ENCODE measurements around the gene SLC6A16. TPM values are rescaled to one million over a fixed set of nuclear protein-coding genes. Genes with fewer than 3 reads are reported as not detected.
A peak's percentile ranks its signal among the peaks of the same experiment; 100 is the strongest.

Gene SLC6A16
- polyA plus RNA-seq, 4 donors, result 1.8 to 6.5 (median 3.2) TPM

DNA sequence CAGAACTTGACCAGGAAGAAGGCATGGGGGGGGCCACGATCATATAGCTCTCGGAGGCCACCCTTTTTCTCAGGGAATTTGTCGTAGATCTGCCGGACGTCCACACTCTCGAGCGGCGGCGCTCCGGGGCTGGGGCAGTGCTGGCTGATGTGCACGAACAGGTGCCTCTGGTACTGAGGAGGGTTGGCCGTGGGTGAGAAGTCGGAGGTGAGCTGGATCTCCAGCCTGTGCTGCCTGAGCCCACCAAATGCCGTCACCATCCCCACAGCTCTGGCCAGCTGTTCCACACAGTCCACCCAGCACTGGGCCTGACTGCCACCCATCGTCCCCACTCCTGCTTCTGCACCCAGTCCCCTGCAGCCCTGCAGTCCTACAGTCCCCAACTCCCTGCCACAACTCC is 22.2 kb upstream of the SLC6A16 start:
- no peak for DNase-seq (ENCODE audit: low read depth in 4 of 4, low spot score in 2 of 4)

- no peak for DNase-seq (ENCODE audit: low read depth in 4 of 4, low spot score in 2 of 4)
These were observed 19.8 kb upstream of the SLC6A16 start for GRCh38 chr19:49344505-49345423.

GRCh38 chr19:49343123-49343522 is 18.1 kb upstream of the SLC6A16 start:
- no peak for DNase-seq (ENCODE audit: low read depth in 4 of 4, low spot score in 2 of 4)

DNA sequence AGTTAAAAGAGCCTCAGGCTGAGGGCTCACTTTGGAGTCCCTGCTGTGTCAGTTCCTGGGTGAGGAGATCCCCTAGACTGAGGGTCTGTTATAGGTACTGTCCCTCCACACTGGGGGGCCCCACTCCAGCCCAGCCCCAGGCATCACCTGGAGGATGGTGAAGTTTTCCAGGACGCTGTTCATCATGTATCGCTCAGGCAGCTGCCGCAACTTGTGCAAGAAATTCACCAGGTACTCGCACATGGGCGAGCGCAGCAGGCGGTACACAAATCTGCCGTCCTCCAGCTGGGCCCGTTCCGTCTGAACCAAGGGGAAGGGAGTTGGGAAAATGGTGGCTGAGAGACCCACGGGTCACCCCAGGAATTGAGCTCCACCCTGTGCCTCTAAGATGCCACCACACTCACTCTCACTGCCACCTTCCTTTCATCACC is 17.3 kb upstream of the SLC6A16 start:
- no peak for DNase-seq (ENCODE audit: low read depth in 4 of 4, low spot score in 2 of 4)

GRCh38 chr19:49340865-49341718 is 16.1 kb upstream of the SLC6A16 start:
- DNase-seq (ENCODE audit: low read depth in 4 of 4, low spot score in 2 of 4), result no peak

DNA sequence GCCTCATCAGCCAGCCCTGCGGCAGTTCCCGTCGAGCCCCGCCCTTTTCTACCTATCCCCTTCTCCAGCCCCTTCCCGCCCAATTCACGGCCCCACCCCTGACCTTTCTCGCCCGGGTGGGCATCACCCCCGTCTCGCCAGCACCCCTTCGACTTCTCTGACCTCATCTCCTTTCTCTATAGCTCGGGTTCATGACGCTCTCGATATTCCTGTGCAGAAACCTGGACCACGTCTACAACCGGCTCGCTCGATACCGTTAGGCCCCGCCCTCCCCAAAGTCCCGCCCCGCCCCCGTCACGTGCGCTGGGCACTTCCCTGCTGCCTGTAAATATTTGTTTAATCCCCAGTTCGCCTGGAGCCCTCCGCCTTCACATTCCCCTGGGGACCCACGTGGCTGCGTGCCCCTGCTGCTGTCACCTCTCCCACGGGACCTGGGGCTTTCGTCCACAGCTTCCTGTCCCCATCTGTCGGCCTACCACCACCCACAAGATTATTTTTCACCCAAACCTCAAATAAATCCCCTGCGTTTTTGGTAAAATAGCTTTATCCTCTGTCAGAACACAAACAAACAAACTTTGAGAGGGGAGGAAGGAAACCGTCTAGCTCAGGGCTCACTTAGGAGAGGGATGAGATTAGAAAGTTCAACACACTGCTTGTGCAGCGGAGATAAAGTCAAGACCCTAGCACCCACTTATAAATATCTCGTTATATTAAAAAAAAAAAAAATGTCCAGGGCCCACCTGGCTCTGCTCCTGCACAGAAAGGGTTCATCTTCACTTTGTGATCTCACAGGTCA is 15.3 kb upstream of the SLC6A16 start:
- DNase-seq (ENCODE audit: low read depth in 4 of 4, low spot score in 2 of 4), result no peak

GRCh38 chr19:49339301-49340068 is 14.5 kb upstream of the SLC6A16 start:
- DNase-seq (ENCODE audit: low read depth in 4 of 4, low spot score in 2 of 4), result peak; percentile 63 to 89 (median 74)

DNA sequence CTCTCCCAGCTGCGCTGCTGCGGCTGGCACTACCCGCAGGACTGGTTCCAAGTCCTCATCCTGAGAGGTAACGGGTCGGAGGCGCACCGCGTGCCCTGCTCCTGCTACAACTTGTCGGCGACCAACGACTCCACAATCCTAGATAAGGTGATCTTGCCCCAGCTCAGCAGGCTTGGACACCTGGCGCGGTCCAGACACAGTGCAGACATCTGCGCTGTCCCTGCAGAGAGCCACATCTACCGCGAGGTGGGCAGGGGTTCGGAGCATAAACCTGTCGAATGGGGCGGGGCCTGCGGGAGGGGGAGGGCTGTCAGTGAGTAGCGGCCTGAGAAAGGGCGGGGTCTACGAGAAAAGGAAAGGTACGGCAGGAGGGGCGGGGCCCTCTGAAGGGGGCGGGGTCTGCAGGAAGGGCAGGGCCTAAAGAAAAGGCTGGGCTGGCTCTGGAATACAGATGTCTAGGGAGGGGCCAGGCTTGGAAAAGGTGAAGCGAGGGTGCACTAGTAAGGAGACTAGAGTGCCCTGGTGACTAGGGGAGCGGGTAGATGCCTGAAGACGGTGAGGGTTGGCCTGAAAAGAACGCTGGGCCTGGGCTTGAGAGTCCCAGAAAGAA is 13.8 kb upstream of the SLC6A16 start:
- peak in 3 of 4 donors; percentile 53 to 67 (median 62) for DNase-seq (ENCODE audit: low read depth in 4 of 4, low spot score in 2 of 4)

- DNase-seq (ENCODE audit: low read depth in 4 of 4, low spot score in 2 of 4), result no peak
These were observed 13.2 kb upstream of the SLC6A16 start for GRCh38 chr19:49338023-49338677.

DNA sequence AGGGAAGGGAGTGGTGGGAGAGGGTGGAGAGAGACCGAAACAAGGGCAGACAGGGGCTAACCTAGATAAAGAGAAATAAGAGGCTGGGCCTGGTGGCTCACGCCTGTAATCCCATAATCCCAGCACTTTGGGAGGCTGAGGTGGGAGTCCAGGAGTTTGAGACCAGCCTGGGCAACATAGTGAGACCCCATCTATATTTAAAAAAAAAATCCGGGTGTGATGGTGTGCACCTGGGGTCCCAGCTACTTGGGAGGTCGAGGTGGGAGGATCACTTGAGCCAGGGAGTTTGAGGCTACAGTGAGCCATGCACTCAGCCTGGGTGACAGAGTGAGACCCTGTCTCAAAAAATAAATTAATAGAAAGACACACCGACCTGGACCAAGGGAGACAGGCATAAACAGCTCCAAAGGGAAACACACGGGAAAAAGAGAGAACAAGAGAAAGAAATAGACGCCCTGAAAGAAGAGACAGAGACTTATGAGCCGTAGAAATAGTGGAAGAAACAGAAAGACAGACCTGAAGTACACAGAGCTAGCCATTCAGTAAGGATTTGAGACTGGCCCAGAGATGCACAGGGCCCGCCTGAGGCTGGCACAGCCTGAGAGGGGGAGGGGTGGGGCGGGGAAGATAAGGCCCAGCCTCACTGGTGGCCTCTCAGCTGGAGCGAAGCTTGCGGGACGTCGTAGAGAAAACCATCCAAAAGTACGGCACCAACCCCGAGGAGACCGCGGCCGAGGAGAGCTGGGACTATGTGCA is 12.5 kb upstream of the SLC6A16 start:
- no peak for DNase-seq (ENCODE audit: low read depth in 4 of 4, low spot score in 2 of 4)

- DNase-seq (ENCODE audit: low read depth in 4 of 4, low spot score in 2 of 4), result no peak
These were observed 11.7 kb upstream of the SLC6A16 start for GRCh38 chr19:49336482-49337266.

- DNase-seq (ENCODE audit: low read depth in 4 of 4, low spot score in 2 of 4), result no peak
These were observed 10.9 kb upstream of the SLC6A16 start for GRCh38 chr19:49335784-49336481.

DNA sequence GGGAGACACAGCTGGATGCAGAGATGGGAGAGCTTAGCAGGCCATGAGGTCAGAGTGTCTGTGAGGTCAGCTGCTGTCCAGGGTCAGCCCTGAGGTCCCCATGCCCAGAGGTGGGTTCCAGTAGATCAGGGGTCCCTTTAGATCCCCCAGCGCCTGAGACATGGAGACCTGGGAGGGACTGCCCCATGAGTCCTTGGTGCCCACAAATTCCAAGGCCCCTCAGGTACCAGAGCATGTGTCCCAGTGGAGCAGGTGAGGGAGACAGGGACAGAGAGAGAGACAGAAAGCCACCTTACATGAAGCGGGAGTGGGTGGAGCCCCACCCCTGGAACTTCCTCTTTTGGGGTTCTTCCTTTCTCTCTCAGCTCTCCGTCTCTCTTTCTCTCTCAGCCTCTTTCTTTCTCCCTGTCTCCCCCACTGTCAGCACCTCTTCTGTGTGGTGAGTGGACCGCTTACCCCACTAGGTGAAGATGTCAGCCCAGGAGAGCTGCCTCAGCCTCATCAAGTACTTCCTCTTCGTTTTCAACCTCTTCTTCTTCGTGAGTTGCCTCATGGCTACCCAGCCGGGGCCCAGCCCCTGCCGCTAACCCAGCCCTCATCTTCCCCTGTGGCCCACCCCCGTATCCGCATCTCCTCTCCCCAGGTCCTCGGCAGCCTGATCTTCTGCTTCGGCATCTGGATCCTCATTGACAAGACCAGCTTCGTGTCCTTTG is 10.2 kb upstream of the SLC6A16 start, which contains the start of gene CD37:
Gene CD37 (plus strand): TSS at position 336 of the 713 bp plus-strand sequence. CDS start 135 bp downstream, at position 471.
- no peak for DNase-seq (ENCODE audit: low read depth in 4 of 4, low spot score in 2 of 4)

DNA sequence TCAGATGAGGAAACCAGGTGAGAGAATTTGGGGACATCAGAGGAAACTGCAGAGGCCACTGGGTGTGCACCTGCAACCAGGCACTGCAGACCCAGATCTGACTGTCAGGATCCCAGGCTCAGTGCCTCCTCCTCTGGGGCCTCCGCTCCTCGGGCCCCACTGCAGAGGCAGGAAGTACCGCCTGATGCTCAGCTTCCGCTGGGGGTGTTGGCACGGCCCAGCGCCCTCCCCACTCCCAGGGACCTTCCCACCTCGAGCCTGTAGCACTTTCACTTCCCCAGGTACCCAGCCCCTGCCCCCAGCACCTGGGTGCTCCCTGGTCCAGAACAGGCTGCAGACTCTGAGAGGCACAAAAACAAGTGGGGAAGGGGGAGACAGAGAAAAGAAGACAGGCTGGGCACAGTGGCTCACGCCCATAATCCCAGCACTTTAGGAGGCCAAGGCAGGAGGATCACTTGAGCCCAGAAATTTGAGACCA is 8.9 kb upstream of the SLC6A16 start:
- DNase-seq (ENCODE audit: low read depth in 4 of 4, low spot score in 2 of 4), result no peak

DNA sequence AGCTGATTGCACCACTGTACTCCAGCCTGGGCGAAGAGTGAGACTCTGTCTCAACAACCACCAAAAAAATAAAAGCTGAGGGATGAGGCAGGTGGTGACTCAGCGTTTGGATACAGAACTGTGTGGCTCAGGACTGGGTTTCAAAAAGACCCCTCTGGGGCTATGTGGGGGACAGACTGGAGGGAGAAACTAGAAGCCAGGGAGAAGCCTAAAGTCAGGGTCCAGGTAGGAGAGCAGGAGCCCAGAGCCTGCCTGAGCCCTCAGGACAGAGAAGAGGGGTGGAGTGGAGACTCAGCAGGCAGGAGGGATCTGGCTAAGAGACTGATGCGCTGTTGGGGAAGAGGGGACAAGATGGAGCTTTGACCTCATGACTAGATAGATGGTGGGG is 8.4 kb upstream of the SLC6A16 start:
- DNase-seq (ENCODE audit: low read depth in 4 of 4, low spot score in 2 of 4), result no peak

Measured in left renal cortex interstitium (tissue), 4 donors.